NOMO-1 treated with DMSO at 0.1 percent for 48 hours (cell line): Measurements from ENCODE around the gene ICA1.

Source experiments
- DNase-seq: peaks from one replicate; lab custom pipeline; 2025; ENCODE audit not compliant: unreplicated experiment; lab: John Stamatoyannopoulos, UW

ICA1 gene

DNA sequence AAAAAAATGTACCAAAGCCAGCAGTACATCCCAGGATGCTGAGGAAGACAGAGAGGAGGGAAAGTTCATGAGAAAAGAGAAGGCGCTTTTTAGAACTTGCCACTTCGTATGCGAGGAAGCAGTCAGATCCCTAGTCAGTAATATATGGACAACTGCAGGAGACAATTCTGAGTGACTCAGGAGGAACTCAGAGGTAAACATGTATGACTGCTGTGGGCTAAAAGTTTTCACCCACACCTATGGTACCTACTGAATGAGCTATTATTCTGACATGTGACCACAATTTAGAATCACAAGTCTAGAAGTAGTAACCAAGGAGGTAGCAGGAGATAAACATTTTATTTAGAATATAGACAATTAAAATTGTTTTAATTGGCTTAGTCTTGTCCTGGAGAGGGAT lies 126.5 kb downstream of the ICA1 start:
- no peak for DNase-seq

DNA sequence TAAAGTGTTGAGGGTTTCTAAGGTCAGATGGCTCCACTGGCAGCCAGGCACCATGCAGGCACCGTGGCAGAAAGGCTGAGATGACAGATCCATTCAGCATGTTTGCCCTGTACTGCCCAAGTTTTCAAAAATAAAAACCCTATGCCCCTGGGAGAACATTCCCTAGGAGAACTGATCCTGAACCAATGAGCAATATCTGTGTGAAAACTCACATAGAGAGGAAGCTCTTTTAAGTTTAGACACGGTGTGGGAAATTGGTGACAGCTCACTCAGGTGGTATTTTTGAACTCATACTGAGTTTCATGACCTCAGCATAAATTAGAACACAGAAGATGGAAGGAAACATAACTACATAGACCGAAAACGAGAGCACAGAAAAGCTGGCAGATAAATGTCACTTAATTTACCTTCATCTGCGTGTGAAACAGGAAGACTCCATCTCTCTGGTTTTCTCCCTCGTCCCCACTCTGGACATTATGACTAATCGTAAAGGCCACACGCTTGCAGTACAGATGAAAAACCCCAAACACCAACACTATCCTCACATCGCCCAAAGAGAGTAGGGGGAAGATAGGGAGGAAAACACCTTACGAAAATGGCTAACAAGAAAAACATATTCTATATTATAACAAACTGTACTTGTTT lies 127.8 kb downstream of the ICA1 start:
- no peak for DNase-seq

DNA sequence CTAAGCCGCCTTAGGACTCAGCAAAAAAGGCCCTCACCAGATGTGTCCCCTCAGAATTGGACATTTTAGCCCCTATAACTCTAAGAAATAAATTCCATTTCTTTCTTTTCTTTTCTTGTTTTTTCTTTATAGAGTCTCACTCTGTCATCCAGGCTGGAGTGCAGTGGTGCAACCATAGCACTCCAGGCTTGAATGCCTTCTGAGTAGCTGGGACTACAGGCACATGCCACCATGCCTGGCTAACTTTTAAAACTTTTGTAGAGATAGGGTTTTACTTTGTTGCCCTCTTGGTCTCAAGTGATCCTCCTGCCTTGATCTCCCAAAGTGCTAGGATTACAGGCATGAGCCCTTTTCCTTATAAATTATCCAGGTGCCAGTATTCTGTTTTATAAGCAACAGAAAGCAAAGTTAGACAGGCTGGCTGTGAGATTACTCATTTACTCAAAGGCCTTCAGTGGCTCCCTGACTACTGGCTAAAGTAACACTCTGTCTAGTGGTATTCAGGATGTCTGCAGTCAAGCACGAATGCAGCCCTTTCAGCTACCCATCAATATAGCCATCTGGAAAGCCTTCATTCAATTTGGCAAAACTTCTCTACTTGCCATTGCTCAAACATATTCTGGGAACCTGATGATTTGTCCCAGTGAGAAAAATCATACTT lies 128.6 kb downstream of the ICA1 start:
- DNase-seq, result no peak

DNA sequence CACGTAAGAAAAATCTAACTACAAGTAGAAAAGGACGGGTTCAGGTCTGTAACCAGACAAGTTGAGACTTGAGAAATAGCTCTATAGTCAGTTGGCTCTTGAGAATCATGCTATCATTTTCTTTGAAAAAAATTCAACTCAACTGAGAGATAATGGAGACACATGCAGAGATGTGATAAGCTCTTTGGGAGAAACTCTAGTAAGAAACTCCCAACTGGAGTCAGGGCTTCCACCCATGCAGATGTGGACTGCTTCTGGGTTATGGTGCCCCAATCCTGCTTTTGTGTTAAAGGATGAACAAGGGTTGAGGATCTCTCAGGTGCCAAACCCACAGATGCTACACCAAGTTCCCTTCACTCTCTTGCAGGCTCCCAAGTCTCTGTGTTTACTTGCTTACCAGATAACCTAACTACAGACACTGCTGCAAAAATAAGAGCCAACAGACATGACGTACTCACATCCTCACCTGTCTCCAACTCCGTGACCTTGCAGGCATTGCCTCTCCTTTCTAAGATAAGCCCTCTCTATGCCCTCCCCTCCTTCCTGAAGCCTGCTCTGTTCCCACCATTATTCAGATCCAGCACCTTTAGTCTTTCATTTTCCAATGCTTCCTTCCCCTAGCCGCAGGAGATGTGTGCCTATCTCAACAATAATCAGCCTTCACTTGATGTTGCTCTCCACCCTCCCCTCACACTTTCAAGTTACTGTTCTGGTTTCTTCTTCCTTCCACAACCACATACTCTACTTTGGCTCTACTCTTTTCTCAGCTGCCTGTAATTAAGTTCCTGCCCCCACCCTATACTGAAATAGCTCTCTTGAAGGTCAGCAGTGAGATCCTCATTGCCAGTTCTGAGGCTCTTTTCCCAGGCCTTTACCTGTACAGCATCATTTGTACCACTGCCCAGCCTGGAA lies 130.0 kb downstream of the ICA1 start:
- no peak for DNase-seq

DNA sequence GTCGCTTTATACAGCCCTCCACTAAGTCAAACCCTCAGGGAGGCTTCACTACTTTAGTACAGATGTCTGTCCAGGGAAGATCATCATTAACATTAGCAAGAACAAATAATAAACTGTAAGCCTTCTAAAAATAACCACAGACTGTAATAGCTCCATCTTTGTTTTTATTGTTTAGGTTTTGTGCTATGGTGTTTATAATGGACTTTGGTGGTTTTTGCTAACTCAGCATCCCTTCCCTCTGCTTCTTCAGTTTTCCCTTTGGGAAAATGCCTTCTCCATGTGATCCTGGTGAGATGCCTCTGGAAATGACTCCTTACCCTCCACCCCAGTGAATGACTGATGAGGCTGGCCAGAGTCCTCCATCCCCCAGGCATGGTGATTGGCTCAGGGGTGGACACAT lies 131.3 kb downstream of the ICA1 start:
- DNase-seq, result no peak

DNA sequence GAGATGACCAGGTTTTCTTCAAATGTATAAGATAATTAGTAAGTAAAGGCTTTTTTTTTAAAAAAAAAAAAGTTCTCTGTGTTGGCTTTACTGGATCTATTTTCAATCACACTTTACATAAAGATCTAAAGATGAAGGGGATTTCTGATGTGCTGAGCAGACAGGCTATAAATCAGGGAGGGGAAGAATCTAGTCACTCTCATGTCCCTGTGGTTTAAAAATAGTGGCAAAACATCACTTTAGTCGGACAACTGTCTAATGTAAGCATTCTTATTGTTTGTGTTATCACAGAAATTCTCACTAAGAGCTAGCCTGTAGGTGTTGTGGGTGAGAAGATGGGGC lies 132.7 kb downstream of the ICA1 start:
- DNase-seq, result no peak

DNA sequence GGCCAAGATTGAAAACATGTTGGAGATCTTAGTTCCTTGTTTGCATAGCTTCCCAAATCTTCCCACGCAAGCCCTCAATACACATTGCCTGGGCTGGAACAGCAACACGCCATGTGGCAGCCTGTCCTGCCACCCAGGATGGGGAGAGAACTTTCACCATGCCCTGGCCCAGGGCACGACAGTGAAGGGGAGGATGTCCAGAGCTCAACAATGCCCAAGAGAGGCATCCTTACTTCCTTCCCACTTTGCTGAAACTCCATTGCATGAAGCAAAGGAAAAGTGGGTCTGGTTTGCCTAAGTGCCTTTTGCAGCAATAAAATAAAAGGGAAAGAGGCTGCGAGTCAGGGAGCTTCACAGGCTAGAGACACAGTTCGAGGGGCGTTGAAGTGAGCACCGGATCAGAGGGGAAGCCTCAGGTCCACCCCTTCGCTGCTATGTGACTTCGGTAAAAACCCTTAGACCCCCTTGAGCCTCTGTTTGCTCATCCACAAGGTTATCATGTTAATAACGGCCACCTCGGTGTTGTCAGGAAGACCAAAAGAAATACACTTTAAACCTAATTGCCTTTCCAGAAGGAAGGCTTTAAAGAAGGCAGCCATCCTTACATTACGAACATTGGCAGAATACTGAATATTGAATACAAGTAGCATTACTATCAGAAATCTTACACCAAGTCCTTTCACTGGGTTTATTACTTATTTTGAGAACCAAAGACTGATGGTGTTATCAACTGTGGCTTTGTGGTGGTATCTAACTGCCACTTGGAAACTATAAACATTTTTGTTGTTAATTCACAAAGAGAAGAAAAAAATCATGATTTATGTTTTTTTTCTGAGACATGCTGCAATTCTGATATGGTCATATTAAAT lies 133.3 kb downstream of the ICA1 start:
- DNase-seq, result no peak

DNA sequence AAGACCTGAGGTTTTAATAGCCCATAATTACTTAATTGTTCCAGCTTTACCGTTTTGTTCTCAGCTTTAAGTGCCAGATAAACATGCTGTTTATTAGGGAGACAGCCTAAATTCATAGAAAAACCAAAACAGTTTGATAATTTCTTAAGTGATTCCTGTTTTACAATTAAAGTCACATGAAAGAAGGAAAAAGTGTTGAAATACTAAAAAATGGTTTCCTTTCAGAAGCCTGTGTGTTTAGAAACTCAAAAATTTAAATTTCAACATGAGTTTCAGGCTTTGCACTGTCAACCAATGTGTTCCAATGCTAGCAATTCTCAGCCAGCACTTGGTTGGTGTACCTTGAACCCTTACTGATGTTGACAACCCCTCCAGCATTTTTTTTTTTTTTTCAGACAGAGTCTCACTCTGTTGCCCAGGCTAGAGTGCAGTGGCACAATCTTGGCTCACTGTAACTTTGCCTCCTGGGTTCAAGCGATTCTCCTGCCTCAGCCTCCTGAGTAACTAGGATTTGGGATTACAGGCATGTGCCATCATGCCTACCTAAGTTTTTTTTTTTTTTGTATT lies 135.3 kb downstream of the ICA1 start:
- no peak for DNase-seq

DNA sequence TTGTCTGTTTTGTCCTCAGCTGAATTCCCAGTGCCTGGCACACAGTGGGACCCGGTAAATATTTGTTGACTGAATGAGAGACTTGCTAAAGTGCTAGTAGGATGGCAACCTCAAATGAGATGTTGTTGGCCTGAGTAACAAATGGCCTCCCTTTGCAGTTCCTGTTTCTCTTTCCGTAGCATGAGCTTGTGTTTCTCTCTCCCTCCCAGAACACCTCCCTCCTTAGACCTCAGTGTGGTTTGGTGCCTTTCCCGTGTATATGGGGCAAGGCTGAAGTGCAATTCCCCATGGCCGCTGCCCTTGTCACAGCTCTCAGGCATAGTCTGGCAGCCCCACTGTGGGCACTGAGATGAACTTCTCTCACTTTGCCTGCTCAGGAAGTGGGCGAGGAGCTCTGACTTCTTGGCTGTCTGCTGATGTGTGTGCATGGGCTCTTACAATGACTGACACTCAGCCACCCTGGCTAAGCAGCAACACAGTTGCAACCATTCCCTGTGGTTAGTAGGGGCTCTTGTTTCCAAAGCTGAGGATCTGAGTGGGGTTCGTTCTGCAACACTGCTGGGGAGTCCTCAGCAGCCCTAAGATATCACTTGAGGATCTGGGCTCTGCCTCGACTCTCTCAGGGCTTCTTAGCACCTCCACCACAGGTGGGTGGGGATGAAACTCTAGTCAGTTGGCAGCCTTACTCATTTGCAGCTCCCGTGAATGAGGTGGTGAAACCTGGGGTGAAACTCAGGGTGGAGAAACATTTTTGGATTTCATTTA lies 136.1 kb downstream of the ICA1 start:
- peak; percentile 50 for DNase-seq

DNA sequence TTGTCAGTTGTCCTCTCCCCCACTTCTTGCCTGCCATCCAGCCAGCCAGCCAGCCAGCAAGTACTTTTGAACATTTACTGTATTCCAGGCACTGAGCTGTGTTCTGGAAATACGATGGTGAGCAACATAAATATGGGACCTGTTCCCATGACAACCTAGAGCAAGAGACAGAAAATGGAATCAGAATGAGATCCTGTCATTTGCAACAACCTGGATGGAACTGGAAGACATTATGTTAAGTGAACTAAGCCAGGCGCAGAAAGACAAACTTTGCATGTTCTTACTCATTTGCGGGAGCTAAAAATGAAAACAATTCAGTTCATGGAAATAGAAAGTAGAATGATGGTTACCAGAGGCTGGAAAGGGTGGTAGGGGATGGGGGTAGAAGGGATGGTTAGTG lies 140.7 kb downstream of the ICA1 start:
- no peak for DNase-seq

DNA sequence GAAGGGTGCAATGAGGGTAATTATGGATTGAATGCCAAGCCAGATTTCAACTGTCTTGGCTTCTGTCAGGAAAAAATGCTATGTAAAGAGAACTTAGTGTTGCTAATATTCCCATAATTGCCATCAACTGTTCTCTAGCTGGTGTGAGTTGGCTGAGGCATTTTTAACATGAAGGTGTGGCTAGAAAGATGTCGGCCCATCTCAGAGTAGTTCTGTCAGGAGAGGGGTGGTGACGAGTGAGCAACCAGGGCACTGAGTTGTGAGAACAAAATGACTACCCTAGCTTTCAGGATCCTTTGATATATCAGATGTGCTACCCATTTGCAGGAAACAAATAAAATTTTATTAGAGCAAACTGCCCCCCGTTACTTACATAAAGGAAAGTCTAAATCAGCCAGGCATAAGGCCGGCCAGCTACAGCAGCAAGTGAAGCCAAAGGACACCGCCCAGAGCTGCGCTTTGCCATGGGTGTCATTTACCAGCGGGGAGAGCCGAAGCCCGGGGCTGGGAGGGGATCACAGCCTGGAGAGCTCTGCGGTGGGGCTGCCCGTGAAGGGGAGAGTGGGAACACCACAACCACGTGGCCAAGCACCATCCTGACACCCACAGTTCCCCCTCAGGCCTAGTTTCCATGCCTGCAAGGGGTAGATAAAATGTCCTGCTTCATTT lies 141.4 kb downstream of the ICA1 start:
- DNase-seq, result no peak

DNA sequence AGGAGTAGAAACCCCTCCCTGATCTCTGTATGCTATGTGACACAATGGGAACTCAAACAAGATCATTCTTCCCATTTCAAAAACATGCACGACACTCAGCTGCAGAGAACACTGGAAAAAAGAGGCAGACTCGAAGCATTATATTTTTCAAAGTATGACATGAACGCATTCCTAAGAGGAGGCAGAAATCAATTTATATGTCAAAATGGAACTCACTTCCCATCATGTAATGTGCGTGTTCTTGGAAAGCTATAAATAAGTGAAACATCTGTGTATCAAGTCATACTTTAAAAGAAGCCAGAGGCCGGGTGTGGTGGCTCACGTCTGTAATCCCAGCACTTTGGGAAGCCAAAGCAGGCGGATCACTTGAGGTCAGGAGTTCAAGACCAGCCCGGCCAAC lies 142.7 kb downstream of the ICA1 start:
- no peak for DNase-seq

DNA sequence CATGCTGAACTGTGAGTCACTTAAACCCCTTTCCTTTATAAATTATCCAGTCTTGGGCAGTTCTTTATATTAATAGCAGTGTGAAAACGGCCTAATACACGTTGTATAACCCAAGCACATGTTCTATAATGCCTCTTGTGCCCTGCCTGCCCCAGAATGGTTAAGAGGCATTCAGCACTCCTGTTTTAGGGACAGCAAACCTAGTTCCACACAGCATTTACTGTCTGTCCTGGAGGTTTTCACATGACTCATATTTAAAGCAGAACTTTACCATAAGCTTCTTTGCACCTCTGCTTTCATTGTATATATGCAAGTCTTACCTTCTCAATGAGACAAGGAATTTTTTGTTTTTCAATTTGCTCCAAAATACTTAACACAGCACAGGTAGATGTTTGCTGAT lies 144.8 kb downstream of the ICA1 start:
- no peak for DNase-seq

DNA sequence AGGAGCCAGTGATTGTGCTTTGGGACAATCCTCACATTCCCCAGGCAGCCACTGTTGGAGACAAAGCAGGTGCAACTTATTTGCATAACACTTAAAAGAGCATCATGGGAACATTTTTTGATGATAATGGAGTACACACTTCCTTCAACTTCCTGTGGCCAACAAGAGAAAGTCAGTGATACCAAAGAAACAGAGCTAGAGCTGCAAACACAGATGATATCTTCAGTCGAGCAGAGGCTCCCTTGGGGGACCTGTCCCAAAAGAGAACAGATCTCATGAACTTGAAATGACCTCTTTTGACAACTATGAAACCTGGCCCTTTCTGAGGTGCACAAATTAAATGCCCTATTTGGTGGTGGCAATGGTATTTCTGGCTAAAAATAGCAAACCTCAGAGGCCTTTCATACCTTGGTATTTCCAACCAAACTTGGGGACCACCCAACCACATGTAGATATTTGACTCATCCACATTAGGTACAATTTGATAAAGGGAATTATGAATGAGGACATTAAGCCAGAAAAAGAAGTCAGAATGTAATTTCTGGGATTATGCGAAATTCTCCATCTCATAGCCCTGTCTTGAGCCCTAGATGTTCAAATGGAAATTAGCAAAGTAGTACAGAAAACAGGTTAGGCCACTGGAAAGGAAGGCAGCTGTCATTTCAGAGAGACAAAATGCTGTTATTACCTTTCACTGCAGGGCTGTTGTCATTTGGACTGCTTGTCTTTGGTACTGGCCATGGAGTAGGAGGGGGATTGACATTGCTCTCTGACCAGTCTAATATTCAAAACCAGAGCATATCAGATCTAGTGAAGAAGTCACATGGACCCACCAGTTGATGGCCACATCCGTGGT lies 146.2 kb downstream of the ICA1 start:
- no peak for DNase-seq

DNA sequence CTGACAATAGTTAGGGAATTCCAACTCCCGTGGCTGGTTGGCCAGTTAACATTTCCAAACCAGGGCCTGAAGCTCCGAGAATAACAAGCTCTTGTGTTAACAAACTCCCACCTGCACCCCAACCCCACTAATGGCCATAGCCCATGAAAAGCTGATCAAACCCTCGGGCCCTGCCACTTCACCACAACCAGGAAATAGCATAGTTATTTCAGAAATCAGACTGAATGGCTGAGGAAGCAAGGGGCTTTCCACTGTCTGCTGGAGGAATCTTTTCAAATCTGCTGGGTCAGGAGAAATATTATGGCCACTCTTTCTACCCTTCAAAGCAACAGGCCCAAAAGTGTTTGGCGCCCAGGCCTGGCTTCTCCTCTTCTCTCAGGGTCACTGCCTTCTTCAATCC lies 147.8 kb downstream of the ICA1 start:
- DNase-seq, result no peak

DNA sequence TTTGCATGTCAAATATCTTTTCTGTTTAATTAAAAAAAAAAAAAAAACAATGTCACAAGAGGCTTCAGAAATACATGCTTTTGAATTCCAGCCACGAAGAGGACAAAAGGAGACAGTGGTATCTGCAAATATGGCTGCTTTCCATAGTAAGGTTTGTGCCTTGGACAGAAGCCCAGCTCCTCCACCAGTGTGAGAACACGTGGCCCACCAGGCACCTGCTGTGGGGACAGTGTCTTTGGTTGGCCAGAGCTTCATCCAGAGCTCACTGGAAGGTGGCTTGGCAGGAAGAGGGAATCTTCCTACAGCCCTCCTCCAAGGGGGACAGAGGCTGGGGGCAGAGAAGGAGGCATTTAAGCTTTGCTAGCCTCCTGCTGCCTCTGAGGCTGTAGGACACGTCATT lies 148.8 kb downstream of the ICA1 start:
- DNase-seq, result no peak

DNA sequence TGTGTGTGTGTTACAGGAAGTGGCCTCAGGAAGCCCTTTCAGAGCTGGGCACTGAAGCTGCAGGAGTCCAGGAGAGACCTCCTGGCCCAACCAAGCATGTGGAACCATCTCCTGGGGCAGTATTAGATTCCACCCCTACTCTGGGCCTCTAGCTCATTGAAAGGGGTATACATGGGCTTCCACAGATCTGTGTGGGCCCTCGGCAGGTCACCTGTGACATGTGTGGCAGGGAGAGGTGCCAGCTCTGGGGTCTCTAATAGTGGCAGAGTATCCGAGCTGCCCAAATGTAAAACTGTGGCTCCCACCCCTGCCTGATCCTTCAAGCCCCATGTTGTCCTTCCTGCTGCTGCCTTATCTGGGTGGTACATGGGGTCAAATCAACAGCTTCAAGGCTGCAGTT lies 149.3 kb downstream of the ICA1 start:
- DNase-seq, result no peak

DNA sequence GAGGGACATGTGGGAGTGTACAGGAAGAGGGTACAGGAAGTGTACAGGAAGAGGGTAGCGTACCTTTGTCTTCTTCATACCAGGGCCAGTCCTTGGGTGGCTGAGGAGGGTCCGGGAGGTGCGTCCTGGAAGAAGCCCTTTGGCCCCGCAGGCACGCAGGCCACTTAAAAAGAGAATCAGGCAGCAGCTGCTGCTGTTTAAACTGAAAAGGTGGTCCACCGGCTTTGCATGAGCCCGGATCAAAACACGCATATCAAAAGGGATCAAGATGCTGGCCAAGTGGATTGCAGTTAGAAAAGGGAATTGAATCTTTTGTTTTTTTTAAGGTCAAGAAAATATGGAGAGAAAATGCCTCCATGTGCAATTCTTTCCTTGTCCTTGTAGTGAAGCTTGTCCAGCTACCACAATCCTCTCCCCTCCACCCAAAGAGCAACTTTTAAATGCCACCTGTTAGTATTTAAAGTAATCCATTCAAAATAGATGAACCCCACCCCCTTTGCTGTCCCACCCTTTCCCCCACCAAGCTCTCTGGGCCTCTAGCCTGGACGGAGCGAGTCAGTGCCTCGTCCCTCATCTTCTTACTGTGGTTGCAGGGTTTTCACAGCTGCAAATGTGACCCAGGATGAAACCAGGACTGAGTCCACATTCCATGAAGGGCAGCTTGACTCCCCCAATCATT lies 150.5 kb downstream of the ICA1 start:
- no peak for DNase-seq
